Choroid plexus epithelial cell (primary cell): Measurements from ENCODE around the gene SLC6A19.

Source experiments
- DNase-seq: peaks from one replicate; pipeline ENCODE4 v3.0.0-alpha.2; 2010; ENCODE audit warnings: low read depth
- H3K4me3 ChIP-seq: 2 replicates; pipeline ENCODE4 v1.5.1; 2011; ENCODE audit warnings: low read depth, mild to moderate bottlenecking, control low read depth, low read length, moderate library complexity
- TF ChIP-seq, protein P1 (sequence below): conservative IDR thresholded peaks from 2 replicates; pipeline ENCODE4 v1.5.1; 2011; ENCODE audit warnings: low read depth, mild to moderate bottlenecking, control low read depth, inconsistent platforms, low read length, moderate library complexity

SLC6A19 gene

DNA sequence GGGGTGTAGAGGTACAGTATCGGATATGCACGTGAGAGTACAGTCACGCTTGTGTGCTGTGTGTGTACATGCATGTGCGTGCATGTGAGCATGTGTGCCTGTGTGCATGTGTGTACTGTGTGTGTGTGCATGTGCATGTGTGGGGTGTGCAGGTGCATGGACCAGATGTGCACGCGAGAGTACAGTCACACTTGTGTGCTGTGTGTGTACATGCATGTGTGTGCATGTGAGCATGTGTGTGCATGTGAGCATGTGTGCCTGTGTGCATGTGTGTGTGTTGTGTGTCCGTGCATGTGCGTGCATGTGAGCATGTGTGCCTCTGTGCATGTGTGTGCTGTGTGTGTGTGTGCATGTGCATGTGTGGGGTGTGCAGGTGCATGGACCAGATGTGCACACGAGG, 10.3 kb downstream of the SLC6A19 start:
- TF ChIP-seq, protein P1, sequence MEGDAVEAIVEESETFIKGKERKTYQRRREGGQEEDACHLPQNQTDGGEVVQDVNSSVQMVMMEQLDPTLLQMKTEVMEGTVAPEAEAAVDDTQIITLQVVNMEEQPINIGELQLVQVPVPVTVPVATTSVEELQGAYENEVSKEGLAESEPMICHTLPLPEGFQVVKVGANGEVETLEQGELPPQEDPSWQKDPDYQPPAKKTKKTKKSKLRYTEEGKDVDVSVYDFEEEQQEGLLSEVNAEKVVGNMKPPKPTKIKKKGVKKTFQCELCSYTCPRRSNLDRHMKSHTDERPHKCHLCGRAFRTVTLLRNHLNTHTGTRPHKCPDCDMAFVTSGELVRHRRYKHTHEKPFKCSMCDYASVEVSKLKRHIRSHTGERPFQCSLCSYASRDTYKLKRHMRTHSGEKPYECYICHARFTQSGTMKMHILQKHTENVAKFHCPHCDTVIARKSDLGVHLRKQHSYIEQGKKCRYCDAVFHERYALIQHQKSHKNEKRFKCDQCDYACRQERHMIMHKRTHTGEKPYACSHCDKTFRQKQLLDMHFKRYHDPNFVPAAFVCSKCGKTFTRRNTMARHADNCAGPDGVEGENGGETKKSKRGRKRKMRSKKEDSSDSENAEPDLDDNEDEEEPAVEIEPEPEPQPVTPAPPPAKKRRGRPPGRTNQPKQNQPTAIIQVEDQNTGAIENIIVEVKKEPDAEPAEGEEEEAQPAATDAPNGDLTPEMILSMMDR: no peak
- no peak for DNase-seq
- H3K4me3 ChIP-seq: no peak overlapping the region

GRCh38 chr5:1212271-1212670, 10.9 kb downstream of the SLC6A19 start:
- DNase-seq: no peak
- TF ChIP-seq, protein P1: no peak
- H3K4me3 ChIP-seq: no peak overlapping the region

DNA sequence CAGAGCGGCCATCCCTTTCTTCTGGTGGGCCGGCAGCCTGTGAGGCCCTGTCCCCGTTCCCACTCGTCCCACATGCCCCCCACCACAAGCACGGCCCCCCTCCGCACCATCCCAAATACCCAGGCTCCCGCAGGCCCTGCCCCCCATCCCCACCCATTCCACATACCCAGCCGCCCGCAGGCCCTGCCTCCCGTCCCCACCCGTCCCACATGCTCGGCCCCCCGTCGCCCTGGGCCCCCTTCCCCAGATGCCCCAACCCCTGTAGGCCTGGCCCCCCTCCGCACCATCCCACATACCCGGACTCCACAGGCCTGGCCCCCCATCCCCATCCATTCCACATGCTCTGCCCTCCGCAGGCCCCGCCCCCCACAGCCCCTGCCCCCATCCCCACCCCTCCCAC, 11.5 kb downstream of the SLC6A19 start:
- TF ChIP-seq, protein P1: no peak
- no peak for DNase-seq
- no peak overlapping the region for H3K4me3 ChIP-seq

DNA sequence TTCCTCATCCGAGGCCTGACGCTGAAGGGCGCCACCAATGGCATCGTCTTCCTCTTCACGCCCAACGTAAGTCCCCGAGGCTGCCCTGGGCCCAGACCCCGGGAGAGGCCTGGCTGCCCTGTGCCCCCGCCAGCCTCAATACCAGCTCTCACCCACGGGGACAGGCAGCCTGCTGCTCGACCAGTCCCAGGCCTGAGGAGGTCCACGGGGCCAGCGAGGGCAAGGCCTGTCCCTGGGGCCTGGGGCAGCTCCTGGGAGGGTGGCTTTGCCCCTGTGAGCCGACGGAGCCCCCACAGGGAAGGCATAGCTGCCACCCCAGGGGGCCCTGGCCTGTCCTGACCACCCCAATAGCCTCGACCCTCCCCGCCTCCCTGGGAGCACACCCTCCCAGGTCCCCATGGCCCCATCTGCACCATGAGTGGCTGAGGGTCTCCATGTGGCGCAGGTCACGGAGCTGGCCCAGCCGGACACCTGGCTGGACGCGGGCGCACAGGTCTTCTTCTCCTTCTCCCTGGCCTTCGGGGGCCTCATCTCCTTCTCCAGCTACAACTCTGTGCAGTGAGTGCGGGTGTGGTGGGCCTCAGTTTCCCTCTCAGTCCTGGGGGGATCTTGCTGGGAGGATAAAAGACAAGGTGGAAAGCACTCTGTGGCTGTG, 12.2 kb downstream of the SLC6A19 start:
- H3K4me3 ChIP-seq: no peak overlapping the region
- TF ChIP-seq, protein P1: no peak
- DNase-seq: no peak

GRCh38 chr5:1214163-1214935, 13.0 kb downstream of the SLC6A19 start:
- H3K4me3 ChIP-seq: no peak overlapping the region
- TF ChIP-seq, protein P1: no peak
- no peak for DNase-seq

DNA sequence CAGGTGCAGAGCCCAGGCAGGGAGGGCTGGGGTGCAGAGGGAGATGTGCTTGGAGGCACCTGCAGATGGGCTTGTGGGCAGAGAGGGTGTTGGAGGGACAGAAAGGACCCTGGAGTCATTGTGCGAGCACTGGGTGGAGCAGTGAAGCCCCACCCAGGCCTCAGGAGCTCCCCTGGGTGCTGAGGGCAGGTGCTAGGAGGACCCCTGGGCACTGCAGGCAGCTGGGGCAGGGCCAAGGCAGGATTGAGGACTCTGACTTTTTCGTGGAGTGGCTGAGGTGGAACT, 13.5 kb downstream of the SLC6A19 start:
- no peak for DNase-seq
- TF ChIP-seq, protein P1: no peak

GRCh38 chr5:1215320-1216096, 14.1 kb downstream of the SLC6A19 start:
- no peak for DNase-seq
- H3K4me3 ChIP-seq: no peak overlapping the region
- TF ChIP-seq, protein P1: no peak

More for the DNA sequence above, 13.5 kb downstream of the SLC6A19 start:
- no peak overlapping the region for H3K4me3 ChIP-seq
